ENCODE results near the gene PKIG. TPM values are rescaled to one million over a fixed set of nuclear protein-coding genes. Genes with fewer than 3 reads are reported as not detected.

PKIG gene
- total RNA-seq, 4 donors from 2014 or later = 78.2 to 108 (median 91.5) TPM

GRCh38 chr20:44646023-44646640 is 63.8 kb downstream of the PKIG start:
- H3K27me3 ChIP-seq = no peaks in the 10 kb centered on the region
- no peaks in the 10 kb centered on the region for H3K36me3 ChIP-seq
- H3K27ac ChIP-seq = peak overlapping the region in 2 of 4 donors; percentile 20 to 29
- no peak for DNase-seq (ENCODE audit: low spot score in 2 of 2)
- no peak for TF ChIP-seq POLR2A (IDR thresholded peaks at IDR 0.05)
- TF ChIP-seq EP300 (IDR thresholded peaks at IDR 0.05) = no peak
- TF ChIP-seq CTCF (IDR thresholded peaks at IDR 0.05) = no peak
- WGBS, 2 donors = 38 to 48% methylated on average over 4 of the region's 4 CpGs
- no peak overlapping the region for H3K4me3 ChIP-seq
- H3K4me1 ChIP-seq = peaks cover 0 to 47% (median 31%) of the 10 kb centered on the region in 4 donors
- no peaks in the 10 kb centered on the region for H3K9me3 ChIP-seq

GRCh38 chr20:44646641-44647274 is 64.4 kb downstream of the PKIG start:
- peaks cover 0 to 50% (median 34%) of the 10 kb centered on the region in 4 donors for H3K4me1 ChIP-seq
- 78 to 80% methylated on average over 10 of the region's 10 CpGs for WGBS, 2 donors
- H3K27ac ChIP-seq = peak overlapping the region in 1 of 4 donors; percentile 29

GRCh38 chr20:44648068-44648467 is 65.7 kb downstream of the PKIG start:
- no peak for DNase-seq (ENCODE audit: low spot score in 2 of 2)
- Histone ChIP-seq H3K36me3 (no peaks in the 10 kb centered on the region), H3K27me3 (no peaks in the 10 kb centered on the region), H3K4me3 (no peak overlapping the region), H3K9me3 (no peaks in the 10 kb centered on the region), H3K27ac (no peak overlapping the region), H3K4me1 (peaks cover 0 to 45% (median 23%) of the 10 kb centered on the region in 4 donors)
- TF ChIP-seq CTCF (IDR thresholded peaks at IDR 0.05) (no peak), POLR2A (IDR thresholded peaks at IDR 0.05) (no peak), EP300 (IDR thresholded peaks at IDR 0.05) (no peak)
- WGBS, 2 donors = 88 to 90% methylated on average over 4 to 5 of the region's 5 CpGs

More at GRCh38 chr20:44646641-44647274, 64.4 kb downstream of the PKIG start:
- Histone ChIP-seq H3K27me3 (no peaks in the 10 kb centered on the region), H3K36me3 (no peaks in the 10 kb centered on the region), H3K9me3 (no peaks in the 10 kb centered on the region), H3K4me3 (no peak overlapping the region)
- no peak for TF ChIP-seq POLR2A (IDR thresholded peaks at IDR 0.05)
- no peak for TF ChIP-seq EP300 (IDR thresholded peaks at IDR 0.05)
- TF ChIP-seq CTCF (IDR thresholded peaks at IDR 0.05) = no peak
- DNase-seq (ENCODE audit: low spot score in 2 of 2) = no peak

- no peak for DNase-seq (ENCODE audit: low spot score in 2 of 2)
- H3K27ac ChIP-seq = no peak overlapping the region
- H3K36me3 ChIP-seq = no peaks in the 10 kb centered on the region
- H3K9me3 ChIP-seq = no peaks in the 10 kb centered on the region
- H3K27me3 ChIP-seq = no peaks in the 10 kb centered on the region
- H3K4me1 ChIP-seq = peaks cover 0 to 41% (median 19%) of the 10 kb centered on the region in 4 donors
- 61 to 68% methylated on average over 7 of the region's 7 CpGs for WGBS, 2 donors
- no peak overlapping the region for H3K4me3 ChIP-seq
- TF ChIP-seq CTCF (IDR thresholded peaks at IDR 0.05) (no peak), POLR2A (IDR thresholded peaks at IDR 0.05) (no peak), EP300 (IDR thresholded peaks at IDR 0.05) (no peak)
Measured at GRCh38 chr20:44648579-44648978, 66.2 kb downstream of the PKIG start.

GRCh38 chr20:44649126-44649525 is 66.7 kb downstream of the PKIG start:
- no peaks in the 10 kb centered on the region for H3K36me3 ChIP-seq
- H3K27me3 ChIP-seq = no peaks in the 10 kb centered on the region
- H3K27ac ChIP-seq = no peak overlapping the region
- no peak overlapping the region for H3K4me3 ChIP-seq
- WGBS, 2 donors = 78 to 85% methylated on average over 3 of the region's 3 CpGs
- TF ChIP-seq EP300 (IDR thresholded peaks at IDR 0.05) = no peak
- TF ChIP-seq POLR2A (IDR thresholded peaks at IDR 0.05) = no peak
- TF ChIP-seq CTCF (IDR thresholded peaks at IDR 0.05) = no peak
- peaks cover 0 to 36% (median 17%) of the 10 kb centered on the region in 4 donors for H3K4me1 ChIP-seq
- DNase-seq (ENCODE audit: low spot score in 2 of 2) = no peak
- no peaks in the 10 kb centered on the region for H3K9me3 ChIP-seq
